ENCODE data around the gene SH3RF3.

DNA sequence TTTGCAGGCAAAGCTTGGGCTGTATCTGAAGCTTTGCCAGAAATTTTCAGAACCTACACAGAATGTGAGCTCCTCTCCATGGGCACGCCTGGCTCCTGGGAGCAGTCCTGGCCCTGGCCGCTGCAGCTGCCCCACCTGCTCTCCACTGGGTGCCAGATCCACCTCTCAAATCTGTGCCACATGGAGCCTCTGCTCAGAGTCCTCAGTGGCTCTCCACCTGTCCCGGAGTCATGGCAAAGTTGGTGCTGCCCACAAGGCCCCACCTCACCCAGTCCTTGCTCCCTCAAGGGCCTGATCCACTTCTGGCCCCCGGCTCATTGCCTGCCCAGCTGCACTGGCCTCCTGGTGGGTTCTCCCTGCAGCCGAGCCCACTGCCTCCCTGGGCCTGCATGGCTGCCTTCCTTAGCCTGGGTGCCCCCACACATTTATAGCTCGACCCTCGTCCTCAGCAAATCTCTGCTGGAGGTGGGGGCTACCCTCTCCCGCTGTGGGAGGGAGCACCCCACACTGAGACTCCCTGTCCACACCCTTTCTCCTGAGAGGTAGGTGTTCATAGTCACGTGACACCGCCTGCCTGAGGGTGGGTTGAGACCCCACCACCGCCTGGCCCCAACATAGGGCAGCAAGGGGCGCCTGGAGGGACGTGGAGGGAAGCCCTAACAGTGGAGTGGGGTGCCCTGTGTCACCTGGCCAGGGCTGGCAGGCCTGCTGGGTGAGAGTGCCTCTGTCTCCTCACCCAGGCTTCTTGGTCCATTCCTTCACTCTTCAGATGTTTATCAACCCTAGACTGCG lies 224.1 kb downstream of the SH3RF3 start:
- TF ChIP-seq, protein P1, sequence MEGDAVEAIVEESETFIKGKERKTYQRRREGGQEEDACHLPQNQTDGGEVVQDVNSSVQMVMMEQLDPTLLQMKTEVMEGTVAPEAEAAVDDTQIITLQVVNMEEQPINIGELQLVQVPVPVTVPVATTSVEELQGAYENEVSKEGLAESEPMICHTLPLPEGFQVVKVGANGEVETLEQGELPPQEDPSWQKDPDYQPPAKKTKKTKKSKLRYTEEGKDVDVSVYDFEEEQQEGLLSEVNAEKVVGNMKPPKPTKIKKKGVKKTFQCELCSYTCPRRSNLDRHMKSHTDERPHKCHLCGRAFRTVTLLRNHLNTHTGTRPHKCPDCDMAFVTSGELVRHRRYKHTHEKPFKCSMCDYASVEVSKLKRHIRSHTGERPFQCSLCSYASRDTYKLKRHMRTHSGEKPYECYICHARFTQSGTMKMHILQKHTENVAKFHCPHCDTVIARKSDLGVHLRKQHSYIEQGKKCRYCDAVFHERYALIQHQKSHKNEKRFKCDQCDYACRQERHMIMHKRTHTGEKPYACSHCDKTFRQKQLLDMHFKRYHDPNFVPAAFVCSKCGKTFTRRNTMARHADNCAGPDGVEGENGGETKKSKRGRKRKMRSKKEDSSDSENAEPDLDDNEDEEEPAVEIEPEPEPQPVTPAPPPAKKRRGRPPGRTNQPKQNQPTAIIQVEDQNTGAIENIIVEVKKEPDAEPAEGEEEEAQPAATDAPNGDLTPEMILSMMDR (IDR thresholded peaks at IDR 0.05) = no peak
- no peak for TF ChIP-seq POLR2A (IDR thresholded peaks at IDR 0.05)
- TF ChIP-seq EP300 (IDR thresholded peaks at IDR 0.05) = no peak
